NCI-H82 (cell line): ENCODE data around the gene MYRIP.
"Not testable (repeated sequence)": the region's sequence is repeated elsewhere in the genome, so short reads cannot be mapped to it uniquely, and the experiment has no call there.

Source experiments
- DNase-seq: peaks from one replicate; lab custom pipeline; 2025; lab: John Stamatoyannopoulos, UW

MYRIP gene

GRCh38 chr3:40083066-40083465 lies 273.7 kb downstream of the MYRIP start:
- no peak for DNase-seq

GRCh38 chr3:40084424-40084823 lies 275.0 kb downstream of the MYRIP start:
- DNase-seq, result not testable (repeated sequence)

DNA sequence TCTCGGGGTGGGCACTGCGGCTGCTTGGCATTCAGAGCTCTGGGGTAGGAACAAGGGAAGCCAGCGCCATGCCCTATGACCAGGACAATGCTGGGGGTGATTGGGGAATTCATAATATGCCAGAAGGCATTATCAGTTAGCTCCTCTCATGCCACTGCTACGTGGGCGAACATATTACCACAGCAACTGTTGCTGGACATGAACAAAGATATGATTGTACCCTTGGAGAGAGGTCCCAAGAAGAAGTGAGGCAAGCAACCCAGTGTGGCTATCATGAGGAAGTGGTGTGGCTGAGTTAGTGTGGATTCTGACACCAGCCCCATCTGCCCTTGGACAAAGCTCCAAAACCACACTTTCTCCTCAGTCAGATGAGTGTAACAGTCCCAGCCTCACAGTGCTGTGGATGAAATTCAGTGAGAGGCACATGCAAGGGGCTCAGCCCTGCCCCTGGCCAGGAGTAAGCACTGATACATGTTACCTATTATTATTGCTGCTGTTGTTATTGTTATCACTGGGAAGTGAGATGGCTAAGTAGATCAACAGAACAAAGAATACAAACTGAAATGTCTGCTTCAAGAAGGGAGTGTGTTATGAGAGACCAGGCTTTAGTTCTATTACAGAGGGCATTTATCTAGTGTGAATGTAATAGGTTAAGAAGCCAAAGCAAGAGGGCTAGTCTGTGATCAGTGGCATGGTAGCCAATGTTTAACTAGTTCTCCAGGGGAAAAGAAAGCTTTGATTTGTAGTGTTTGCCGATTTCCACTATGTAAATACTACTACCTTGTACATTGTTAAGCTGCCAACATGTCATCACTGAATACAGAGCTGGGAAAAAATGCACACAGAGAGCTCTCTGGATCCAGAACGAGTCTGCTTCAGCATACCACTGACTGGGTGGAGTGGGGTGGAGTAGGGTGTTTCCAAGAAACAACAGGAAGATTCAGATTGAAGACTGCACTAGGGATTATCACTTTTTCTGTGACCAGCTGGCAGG lies 277.8 kb downstream of the MYRIP start:
- DNase-seq, result no peak

DNA sequence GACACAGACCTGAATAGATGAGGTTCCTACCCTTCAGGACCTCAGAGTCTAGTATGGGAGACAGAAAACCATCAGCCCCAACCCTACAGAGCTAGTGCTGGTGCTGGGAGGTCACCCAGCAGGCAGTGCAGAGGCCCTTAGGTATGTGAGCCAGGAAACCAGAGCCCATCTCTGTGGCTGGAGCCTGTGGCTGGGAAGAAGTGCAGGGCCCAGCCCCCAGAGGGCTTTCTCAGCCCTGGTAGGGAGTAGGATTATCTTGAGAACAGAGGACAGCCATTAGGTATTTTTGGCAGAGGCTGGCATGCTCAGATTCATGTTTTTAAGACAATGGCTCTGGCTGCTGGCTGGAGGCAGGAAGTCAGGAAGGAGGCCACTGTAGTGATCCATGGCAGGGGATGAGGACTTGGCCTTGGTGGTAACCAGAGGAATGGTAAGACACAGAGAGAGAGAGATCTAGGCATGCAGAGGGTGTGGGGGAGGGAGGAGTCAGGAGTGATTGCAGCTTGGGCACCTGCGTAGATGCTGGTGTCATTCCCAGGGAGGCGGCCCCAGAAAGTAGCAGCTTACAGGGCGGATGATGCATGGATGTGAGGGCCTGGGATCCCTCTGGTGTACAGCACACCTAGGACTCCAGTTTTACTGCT lies 279.2 kb downstream of the MYRIP start:
- no peak for DNase-seq

DNA sequence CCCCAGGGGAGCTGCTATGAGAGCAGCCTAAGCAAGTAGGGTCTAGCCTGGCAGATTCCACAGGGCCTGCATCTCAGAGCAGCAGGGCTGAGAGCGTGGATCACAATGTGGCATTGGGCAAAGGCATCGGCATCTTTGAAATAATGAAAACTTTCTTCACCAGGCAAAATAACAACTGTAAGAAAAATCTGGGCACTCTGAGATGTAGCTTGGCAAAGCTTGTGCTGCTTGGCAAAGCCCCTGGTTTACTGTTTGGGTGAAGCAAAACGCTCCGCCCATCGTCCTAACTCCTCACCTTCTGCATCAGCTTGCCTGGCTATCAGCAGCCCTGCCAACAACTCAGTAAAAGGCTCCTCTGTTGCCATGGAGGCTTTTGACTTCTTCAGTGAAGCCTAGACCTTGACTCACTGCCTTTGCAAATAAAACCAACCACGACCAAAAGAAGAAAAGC lies 287.3 kb downstream of the MYRIP start:
- no peak for DNase-seq

GRCh38 chr3:40097131-40098117 lies 288.0 kb downstream of the MYRIP start:
- DNase-seq, result no peak

- no peak for DNase-seq
These were observed 288.9 kb downstream of the MYRIP start for GRCh38 chr3:40098261-40098759.

- DNase-seq, result no peak
These were observed 290.5 kb downstream of the MYRIP start for GRCh38 chr3:40099871-40100270.

DNA sequence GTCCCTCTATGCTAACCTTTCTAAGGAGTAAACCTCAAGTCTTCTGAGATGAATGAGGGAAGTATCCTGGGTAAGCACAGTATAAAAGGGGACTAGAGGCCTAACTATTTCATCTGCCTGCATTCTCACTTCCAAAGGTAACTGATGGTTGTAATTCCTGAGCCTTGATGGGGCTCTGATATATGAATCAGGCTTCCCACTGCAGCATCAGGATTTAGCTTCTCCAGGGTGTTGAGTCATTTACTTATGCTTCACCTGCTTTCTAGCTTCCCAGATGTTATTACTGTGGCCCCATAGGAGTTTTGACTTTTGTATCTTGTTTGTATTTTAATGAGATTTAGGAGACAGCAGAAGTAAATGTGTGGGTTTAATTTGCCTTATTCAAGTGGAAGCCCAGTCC lies 292.8 kb downstream of the MYRIP start:
- DNase-seq, result no peak

- DNase-seq, result no peak
These were observed 294.4 kb downstream of the MYRIP start for GRCh38 chr3:40103829-40104228.

DNA sequence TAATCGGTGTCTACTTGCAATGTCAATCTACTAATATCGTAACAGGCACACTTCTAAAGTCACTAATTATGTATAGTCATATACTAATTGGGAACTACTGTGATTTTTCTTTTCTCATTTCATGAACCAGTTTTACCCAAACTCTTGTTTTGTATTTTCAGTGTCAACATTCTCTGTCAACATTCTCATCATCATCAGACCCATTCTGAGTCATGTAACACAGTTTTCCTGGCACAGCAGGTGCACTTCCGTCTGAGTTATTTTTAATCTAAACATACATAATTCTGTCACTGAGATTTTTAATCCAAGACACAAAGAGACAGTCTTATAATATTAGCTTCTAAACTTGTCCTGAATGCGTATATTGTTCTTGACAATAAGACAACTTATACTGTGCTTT lies 295.0 kb downstream of the MYRIP start:
- no peak for DNase-seq

- DNase-seq, result no peak
These were observed 299.2 kb downstream of the MYRIP start for GRCh38 chr3:40108643-40109042.

GRCh38 chr3:40109641-40110490 lies 300.5 kb downstream of the MYRIP start:
- peak; percentile 18 for DNase-seq

- no peak for DNase-seq
These were observed 307.2 kb downstream of the MYRIP start for GRCh38 chr3:40116478-40117177.

- DNase-seq, result no peak
These were observed 308.7 kb downstream of the MYRIP start for GRCh38 chr3:40118091-40118490.

DNA sequence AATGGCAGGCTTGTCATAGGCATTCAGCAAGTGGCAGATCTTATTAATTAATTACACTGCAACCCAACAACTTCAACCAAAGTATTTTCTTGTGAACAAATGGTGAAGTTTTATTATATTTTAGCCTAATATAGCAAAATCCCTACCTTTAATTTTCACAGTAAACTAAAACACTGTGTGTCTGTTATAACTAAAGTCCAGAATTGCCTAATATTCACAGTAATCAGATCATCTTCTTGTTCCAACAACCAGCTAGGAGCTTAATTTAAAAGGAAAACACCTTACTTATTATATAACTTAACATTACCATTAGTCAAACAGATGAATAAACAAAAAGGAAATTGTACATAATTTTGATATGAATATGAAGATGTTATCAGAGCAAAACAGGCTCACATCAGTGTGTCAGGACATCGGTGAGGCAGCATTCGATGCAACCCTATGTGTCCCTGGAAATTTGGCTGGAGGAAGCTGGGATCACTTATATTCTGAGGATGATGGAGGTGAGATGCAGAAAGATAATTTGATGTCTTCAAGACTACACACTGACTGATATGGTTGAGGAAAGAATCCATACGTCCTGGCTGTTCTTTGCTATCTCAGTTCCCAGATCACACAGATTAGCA lies 310.8 kb downstream of the MYRIP start:
- no peak for DNase-seq

DNA sequence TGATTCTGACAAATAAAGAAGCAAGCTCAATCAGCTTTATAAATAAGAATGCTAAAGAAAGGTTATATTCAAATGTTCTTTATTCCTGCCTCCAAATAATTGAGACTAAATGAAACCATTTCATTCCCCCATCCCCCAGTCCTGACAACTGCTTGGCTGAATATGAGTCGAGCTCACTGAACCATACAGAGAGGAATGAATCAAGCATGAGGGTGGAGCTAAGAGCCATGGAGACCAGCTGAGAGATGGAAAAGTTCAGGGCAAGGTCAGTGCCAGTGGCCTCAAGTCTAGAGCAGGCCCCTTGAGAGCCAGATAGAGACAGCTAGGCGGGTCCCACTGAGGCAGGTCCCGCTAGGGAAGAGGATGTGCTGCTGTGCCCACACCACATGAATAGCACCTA lies 311.4 kb downstream of the MYRIP start:
- no peak for DNase-seq

- DNase-seq, result no peak
These were observed 315.5 kb downstream of the MYRIP start for GRCh38 chr3:40124918-40125317.

- no peak for DNase-seq
These were observed 318.8 kb downstream of the MYRIP start for GRCh38 chr3:40128166-40128565.

DNA sequence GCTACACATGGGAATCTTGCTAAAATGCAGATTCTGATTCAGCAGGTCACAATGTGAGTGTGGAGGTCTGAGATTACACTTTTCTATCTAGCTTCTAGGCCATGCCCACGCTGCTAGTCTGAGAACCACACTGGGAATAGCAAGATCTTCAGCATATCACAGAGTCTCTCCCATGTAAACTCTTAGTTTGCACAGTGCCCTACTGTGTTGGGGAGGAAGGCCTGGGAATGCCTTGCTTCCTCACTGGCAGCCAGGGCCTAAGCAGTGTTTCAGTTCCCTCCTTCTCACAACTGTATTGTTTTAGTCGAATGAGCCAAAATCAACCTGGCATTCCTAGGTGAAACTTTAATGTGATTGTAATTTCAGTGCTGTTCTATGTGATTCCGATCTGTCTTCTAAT lies 320.1 kb downstream of the MYRIP start:
- DNase-seq, result no peak
